Stimulated activated CD4-positive, alpha-beta T cell treated with anti-CD3 and anti-CD28 coated beads, Interleukin-12 subunit alpha, Interleukin-12 subunit beta, amount 100 ng/mL, for 4 hours (primary cell): ENCODE data around the gene GPR85.
A peak's percentile ranks its signal among the peaks of the same experiment; 100 is the strongest.
"Not testable (repeated sequence)": the region's sequence is repeated elsewhere in the genome, so short reads cannot be mapped to it uniquely, and the experiment has no call there.

Source experiments
- DNase-seq: peaks from one replicate; pipeline ENCODE4 v3.0.0-alpha.2; 2020

GPR85 gene, protein sequence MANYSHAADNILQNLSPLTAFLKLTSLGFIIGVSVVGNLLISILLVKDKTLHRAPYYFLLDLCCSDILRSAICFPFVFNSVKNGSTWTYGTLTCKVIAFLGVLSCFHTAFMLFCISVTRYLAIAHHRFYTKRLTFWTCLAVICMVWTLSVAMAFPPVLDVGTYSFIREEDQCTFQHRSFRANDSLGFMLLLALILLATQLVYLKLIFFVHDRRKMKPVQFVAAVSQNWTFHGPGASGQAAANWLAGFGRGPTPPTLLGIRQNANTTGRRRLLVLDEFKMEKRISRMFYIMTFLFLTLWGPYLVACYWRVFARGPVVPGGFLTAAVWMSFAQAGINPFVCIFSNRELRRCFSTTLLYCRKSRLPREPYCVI

DNA sequence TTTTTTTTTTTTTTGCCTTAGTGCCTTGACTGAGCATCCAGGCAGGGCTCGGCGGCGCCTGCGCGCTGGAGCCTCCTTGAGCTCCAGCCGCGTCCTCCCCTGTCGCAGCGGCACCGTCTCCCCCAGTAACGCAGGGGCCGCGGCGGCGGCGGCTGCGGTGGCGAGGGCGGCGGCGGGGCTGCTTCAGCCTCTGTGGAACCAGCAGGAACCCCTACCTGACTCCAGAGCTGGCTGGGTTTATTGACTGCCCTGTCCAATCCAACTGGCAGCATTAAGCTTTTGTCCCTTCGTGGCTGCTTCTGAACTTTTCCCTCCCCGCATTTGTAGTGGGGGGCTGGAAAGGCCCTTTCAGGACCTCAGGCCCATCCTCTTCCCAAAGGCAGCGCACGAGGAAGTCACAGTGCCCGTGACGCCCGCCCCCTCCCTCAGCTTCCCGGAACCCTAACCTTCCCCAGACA, at the start of gene GPR85:
Gene GPR85, minus strand, starts transcription at position 397 of the 458 bp plus-strand sequence. CDS start 2,106 bp downstream, outside the sequence.
- peak; percentile 4 for DNase-seq

DNA sequence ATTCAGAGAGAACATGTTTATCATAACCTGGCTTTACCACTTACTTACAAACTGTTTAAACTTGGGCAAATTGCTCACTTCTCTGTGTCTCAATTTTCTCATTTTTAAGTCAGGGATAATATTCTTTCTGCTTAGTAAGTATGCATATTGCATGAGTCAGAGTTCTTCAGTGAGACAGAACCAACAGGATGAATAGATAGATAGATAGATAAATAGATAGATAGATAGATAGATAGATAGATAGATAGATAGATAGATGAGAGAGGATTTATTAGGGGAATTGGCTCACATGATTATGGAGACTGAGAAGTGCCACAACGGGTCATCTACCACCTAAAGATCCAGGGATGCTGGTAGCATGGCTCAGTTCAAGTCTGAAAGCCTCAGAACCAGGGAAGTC, 47.4 kb upstream of the GPR85 start:
- no peak for DNase-seq

DNA sequence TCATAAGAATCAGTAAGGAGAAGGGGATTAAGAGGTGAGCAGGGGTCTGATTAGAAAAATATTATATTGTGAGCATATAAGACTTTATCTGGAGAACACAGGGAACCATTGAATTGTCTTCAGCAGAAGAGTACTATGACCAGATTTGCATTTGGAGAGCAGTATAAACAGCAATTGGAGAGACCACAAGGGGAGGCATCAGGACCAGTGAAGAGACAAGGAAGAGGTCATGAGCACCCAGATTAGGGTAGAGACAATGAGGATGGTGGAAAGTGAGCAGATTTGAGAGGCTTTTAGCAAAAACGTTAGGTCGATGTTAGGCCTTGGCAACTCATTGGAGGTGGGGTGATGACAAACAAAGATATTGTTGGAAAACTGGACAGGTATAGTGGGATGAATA, 44.7 kb upstream of the GPR85 start:
- DNase-seq, result no peak

DNA sequence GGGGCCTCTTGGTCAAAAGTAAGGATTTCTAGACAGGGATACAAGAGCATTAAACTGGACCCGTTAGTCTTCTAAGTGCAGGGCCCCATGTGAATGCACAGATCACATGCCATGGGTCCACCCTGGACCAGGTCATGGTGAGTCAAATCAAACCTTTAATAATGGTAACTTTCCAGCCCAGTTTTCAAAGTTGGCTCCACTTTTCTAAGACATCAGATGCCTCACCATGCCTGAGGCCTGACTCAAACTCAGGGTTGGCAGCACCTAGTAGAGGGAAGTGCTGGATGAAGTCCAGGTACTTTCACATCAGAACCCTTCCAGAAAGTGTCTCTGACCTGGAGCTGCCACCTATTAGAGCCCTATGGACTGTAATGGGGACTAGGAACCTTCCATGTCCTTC, 41.4 kb upstream of the GPR85 start:
- no peak for DNase-seq

DNA sequence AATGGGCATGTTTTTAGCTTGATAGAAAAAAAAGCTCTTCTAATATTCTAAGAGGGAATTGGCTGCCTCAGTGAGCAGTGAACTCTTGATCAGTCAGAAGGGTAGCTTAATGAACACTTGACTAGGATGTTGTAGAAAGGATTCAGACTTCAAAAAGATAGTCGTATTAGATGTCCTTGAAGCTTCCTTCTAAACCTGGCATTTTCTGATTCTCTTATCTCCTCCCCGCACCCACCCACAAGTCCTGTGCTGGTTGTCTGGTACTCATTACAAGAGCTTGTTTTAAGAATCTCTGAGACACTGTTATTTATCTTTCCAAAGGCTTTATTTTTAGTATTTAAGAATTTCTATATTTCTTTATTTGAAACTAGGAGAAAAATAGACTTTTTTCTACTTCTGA, 39.1 kb upstream of the GPR85 start:
- no peak for DNase-seq

DNA sequence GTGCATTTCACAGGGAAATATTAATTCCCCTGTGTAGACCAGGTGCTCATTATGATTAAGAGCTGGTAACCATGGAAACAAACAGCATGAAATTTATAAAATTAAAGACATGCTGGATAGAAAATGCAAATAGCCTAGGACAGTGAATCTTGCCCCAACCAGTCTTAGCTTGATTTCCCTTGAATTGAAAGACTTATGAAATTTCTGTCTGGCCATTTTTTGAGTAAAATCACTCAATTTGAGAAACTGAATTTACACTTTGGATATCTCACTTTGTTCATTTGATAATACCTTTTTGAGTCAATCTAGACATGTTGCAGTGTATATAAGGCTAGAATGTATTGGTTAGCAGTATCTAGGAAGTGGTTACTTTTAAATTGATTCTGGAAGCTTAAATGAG, 36.1 kb upstream of the GPR85 start:
- no peak for DNase-seq

DNA sequence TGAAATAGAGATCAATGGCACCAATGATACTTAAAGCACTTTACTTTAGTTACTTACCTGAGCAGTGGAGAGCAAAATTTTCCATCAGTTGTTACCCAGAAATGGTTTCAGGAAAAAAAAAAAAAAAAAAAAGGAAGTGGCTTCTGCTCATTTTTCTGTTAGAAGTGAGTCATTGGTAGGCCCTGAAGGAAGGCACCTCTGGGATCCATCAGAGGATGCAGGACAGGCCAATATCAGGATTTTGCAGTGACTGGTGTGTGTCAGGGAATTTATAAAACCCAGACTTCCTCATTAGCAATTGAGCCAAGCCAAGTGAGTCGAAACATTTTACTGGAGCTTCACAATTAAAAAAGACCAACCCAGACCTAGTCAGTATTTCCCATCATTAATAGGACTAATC, 34.0 kb upstream of the GPR85 start:
- no peak for DNase-seq

DNA sequence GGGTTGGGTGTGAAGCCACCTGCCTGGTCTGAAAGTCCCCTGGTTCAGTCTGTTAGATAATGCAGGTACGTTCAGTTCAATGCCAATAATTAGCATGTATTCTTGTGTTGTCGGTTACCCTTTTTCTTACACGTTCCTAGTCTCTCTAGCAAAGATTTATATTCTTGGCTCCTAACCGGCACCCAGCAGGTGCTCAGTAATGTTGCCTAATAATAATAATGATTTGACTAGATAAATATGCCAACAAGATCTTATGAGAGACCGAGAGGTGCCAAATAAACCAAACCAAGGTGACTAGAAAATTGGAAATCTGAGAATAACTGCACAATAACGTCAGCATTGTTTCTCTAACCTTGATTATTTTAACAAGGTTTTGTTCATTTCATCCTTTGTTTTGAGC, 32.8 kb upstream of the GPR85 start:
- DNase-seq, result no peak

DNA sequence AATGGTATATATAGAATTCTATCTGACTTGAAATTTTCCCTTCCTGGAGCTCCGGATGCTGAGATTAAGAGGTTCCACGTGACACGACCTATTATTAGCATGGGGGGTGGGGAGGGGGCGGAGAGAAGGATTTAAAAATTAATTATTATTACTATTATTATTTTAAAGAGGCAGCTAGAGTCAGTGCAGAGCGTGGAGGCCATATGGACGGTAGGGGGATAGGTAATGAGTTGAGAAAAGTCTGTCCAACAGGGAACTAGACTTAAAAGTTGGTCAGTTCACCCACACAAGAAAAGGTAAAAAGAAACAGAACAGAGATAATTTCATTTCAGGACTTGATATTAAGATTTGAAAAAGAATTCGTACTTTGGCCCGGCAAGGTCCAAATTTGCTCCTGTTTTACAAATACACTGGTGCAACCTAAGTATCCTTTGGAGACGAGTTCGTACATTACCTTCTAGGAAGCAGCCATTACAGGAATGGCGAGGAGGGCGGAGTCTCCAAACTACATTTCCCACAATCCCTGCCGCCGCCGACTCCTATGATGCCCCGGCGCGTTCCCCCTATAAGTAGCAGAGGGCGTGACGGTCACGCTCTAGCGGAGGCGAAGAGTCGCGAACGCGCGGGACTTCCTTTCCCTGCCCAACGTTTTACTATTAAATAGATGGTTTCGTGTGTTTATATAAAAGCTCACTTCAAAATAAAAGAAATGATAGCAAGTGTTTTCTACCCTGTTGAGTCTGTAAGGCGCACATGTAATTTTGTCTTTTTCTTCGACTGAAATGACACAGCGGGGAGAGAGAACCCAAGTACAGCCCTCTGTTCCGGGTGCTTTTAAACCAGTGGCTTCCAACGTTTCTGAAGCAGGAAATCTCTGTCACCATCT, 31.7 kb upstream of the GPR85 start, which contains the start of gene SMIM30:
Gene SMIM30, minus strand, starts transcription at position 481 of the 886 bp plus-strand sequence. CDS start 976 bp downstream, outside the sequence.
- DNase-seq, result peak; percentile 84

DNA sequence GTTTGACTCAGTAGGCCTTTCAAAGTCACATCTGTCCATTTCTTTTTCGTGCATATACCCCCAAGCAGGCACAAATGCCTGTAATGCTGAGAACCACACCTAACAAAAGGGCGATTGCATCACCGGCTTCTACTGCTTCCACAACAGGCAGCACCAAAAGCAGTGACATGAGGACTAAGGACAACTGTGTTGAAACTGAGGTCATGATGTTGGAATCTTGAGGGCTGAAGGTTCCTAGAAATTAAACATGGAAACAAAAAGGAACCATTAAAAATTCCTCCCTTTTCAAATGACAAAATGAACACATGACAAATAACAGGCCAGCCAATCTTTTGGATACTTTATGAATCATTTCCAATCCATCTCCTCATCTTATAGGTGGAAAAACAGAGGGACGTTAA, 30.7 kb upstream of the GPR85 start:
- not testable (repeated sequence) for DNase-seq

DNA sequence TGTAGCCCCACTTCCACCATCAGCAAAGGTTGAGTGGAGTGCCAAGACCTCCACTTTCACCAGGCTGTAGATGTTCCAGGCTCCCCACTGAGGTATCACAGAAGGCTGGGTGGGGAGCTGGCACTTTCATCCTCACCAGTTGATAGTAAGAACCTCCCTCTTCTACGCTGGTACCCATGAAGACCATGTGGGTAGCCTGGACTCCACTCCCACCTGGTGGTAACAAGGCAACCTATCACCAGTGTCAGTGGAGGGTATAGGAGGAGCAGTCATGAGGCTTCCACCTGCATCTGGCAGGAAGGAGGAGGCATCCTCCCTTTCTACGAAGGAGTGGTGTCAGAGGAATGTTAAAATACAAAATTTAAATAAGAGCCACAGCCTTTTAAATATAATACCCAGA, 27.3 kb upstream of the GPR85 start:
- DNase-seq, result no peak

DNA sequence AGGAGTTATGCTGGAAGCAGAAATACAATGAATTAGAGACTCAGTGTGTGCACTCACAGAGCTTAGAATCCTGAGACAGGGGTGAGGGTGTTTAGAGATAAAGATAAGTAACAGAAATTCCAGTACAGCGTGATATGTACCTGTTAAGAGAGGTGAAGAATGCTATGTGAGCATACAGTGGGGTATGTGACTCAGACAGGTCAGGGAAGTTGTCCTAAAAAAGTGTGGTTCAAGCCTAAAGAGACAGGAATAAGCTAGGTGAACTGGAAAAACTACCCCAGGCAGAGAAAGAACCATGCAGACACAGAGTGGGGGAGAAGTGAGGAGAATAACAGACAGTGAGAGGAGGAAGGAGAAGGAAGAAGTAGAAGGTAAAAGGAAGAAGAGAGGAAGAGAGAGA, 23.1 kb upstream of the GPR85 start:
- DNase-seq, result no peak

DNA sequence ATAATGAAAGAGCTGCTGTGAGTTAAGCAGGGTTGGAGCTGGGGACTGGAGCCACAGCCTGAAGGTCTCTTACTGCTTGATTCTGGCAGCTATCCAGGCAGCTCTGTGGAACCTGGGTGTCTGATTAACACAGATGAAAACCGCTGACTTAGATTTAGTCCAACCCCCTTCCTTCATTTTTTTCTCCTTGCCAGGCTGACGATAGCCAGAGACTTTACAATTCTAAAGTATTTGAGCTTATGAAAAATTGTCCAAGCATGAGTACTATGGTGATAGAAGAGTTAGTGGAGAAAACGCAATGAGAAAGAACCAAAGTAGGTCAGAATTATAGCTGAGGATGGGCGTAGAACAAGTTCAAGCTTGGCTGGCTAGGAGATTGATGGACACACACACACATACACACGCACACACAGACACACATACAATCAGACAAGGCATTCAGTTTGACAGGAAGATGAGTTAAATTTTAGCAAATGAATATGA, 13.5 kb upstream of the GPR85 start:
- DNase-seq, result no peak

DNA sequence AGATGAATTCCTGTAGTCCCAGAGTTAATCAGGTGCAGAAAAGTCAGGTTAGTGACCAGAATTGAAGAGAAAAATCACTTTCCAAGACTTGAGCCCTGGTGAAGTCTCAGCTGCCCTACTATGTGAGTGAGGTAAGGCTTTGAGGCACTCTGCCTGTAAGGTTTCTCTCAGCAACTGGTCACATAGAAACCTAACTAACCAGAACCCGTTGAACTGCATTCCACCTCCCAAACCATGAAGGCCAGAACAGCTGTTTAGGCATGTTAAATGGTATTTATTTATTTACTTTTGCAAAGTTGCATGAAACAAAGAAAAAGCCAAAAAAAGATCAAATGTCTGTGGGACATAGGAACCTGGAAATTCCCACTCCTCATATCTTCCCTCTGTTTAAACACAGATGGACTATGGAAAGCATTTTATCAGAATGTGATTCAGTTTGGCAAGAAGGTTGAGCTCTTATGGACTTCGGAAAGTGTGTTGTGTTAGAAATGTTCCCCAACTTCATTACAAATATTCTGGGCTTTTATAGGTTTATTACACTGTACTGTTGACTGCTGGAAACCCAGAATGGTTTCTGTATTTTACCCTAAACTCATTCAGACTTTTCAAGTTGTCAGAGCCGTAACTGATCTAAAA, 12.8 kb upstream of the GPR85 start:
- no peak for DNase-seq

DNA sequence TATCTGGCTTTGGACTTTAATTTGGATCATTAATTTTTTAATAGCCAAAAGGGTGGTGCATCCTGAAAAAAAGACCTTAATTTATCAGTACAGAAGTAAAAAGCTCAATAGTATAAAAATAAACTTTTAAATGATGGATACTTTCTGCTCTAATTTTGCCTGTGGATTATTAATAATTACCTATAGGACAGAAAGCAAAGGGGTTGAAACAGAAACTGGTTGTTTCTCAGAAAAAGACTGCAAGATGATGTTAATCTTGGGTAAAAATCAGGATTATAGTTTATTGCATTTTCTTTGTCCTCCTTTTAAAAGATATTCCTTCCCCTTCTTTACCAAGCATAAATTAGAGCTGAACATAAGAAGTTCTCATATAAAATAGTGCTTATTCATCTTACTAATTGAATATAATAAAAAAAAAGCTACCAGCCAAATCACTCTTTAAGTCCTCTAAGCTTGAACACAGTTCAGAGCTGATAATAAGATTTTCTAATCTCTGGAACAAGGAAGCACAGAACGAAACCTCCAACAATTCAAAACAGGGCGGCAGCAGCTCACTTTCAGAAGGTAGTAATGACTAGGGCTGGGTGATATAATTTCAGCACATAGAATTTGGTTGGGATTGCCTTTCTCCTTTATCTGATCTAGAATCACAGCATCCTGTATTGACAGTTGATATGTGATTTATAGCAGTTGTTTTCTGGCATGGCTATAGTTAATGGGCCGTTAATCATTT, 8.1 kb upstream of the GPR85 start:
- DNase-seq, result no peak

DNA sequence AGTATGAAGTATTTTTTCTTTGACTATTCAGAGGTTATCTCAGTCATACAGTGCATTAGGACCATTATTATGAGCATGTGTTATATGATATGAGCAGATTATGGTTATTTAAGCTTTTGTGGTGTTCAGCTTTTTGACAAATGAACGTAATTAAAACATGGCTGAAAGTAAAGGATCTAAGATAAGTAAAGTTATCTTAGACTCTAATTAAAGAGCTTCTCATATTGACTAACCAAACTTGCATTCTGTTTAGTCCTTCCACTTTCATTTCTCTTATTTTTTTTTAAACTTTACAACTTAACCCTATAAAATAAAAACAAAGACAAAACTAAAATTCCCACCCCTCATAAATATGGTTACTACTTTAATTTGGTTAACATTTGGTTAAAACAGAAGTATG, 6.9 kb upstream of the GPR85 start:
- DNase-seq, result no peak

DNA sequence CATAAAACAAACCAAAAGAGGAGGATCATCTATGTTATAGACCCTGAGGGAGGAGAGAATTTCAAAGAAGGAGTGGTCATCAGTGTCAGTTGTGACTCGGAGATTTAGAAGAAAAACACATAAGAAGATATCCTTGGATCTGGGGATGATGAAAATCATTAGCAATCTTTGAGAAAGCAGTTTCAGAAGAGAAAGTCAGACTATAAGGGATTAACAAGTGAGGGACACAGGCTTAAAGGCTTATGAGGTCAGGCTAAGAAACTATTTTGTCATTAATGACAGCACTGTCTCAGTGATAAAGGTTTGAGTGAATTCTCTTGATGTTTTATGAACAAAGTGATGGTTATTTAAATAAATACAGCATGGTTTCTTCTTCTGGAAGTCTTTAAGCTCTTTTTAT, 6.1 kb upstream of the GPR85 start:
- no peak for DNase-seq

DNA sequence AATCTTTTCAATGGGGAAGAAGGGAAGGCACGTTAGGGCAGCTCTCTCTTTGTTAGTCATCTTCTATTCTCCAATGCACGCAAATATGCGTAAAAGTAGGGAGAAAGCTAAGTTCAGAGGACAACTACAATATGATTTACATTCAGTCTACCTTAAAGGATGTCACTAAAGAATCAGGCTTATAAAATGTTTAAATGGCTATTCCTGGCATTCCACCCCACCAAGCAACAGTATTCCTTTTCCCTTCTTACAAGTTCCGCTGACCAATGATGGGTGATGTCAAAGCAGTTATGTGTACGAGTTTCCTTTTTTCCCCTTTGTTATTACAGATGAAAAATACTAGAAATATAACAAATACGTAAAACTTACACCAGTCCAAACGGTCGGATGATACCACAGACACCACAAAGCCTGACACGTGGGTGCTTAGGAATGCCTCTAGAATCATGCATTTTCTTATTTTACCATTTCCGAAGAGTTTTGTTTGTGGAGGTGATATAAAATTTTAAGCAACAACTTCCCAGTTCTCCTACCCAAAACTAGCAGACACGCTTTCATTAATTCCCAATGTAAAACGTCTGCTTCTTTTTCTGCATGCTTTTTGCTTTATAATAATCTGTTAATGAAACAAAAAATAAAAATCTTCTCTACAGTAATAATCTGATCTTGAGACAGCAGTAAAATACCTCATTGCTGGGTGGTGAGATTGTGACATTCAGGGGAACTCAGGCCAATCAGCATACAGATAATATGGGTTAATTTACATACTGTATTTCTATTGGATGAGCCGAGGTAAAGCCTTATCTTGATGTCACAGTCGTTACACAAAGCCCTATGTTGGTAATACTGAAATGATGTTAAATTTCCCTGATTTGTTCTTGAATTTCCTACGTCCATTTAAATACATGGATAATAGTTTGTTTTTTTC, 708 bp upstream of the GPR85 start:
- no peak for DNase-seq

DNA sequence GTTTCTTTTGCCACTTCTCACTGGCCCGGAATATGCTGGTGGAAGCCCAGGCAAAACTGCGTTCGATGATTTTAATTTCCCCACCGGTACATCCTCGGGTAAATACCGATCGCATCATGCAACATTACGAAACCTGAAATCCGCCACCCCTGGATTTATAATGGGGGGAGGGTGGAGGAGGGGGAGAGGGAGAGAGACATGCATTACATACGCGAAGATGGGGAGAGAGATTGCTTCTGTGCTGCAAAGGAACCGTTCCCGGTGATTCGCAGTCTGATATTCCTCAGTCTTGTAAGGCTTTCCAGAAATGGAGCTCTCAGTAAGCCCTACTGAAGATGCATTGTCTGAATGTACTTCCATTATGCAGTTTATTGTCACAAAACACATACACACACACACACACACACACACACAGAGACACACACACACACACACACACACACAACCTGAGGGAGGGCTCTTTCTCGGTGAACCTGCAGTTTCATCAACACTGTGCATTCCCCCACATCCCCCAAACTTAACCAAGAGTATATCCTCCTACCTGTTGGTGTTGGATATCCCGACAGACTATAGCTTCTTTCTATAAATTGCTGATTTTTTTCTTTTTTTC, 741 bp downstream of the GPR85 start:
- no peak for DNase-seq

DNA sequence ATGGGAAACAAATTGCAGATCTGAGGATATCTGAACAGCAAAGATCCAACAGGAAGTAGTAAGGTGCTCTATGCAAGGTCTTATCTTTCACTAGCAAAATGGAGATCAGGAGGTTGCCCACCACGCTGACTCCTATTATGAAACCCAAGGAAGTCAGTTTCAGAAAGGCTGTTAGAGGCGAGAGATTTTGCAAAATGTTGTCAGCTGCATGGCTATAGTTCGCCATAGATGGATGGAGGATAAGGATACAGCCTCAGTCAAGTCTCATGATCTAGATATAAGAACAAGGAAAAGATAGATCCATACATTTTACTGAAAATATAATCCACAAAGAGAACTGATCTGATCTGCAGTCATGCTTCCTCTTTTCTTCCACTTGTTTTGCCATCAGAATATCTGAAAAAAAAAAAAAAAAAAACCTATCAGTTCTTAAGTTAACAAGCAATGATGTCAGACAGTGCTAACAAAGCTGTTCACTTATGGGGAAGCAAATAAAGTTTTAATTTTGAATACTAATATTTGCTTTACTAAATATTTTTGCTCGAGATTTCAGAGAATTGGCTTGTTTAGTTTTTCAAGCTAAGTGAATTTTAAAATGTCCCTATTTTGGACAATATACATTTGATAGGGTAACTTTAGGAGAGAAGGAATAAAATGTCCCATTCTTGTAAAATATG, 2.0 kb downstream of the GPR85 start:
- DNase-seq, result no peak
